Measurements from ENCODE around the gene OSBPL6. TPM values are rescaled to one million over a fixed set of nuclear protein-coding genes. Genes with fewer than 3 reads are reported as not detected.

OSBPL6 gene
- total and polyA plus RNA-seq, 10 of the 15 experiments (the other 5 are each of a cell fraction or from before 2014, with no cell fraction given), result 0.01 to 0.08 (median 0.03) TPM; not detected in 5

- no peak for TF ChIP-seq MEF2A (IDR thresholded peaks at IDR 0.05; ENCODE audit: insufficient read depth, low read depth, low read length)
- no peak for TF ChIP-seq STAT3 (IDR thresholded peaks at IDR 0.05; ENCODE audit: low read depth, low read length)
- TF ChIP-seq TAF1 (IDR thresholded peaks at IDR 0.05; ENCODE audit: borderline replicate concordance, low read depth, low read length), result 0 out of 2 replicates have a peak, but pooled peaks have one; percentile 36
- no peak for TF ChIP-seq MYB (IDR thresholded peaks at IDR 0.05; ENCODE audit: borderline replicate concordance, low read depth, low read length)
- no peak for TF ChIP-seq ZNF274 (IDR thresholded peaks at IDR 0.05; ENCODE audit: insufficient read depth, insufficient read length)
- no peak for TF ChIP-seq YBX1 (IDR thresholded peaks at IDR 0.05)
- TF ChIP-seq EED (IDR thresholded peaks at IDR 0.05; ENCODE audit: low read depth), result no peak
- no peak for TF ChIP-seq ATF7 (IDR thresholded peaks at IDR 0.05; ENCODE audit: low read depth)
- TF ChIP-seq RAD51 (IDR thresholded peaks at IDR 0.05), result no peak
- TF ChIP-seq MTA3 (IDR thresholded peaks at IDR 0.05; ENCODE audit: borderline replicate concordance, low read length), result no peak
- no peak for TF ChIP-seq MAX (IDR thresholded peaks at IDR 0.05; ENCODE audit: low read depth, low read length)
- TF ChIP-seq SMARCA5 (IDR thresholded peaks at IDR 0.05), result no peak
- TF ChIP-seq HCFC1 (IDR thresholded peaks at IDR 0.05; ENCODE audit: low read length), result peak; percentile 21; the same call in 1 of the 2 replicates
- no peak for TF ChIP-seq IRF5 (IDR thresholded peaks at IDR 0.05; ENCODE audit: borderline replicate concordance)
- no peak for TF ChIP-seq TCF7 (IDR thresholded peaks at IDR 0.05; ENCODE audit: borderline replicate concordance)
- TF ChIP-seq NBN (IDR thresholded peaks at IDR 0.05), result peak; percentile 17
- peak; percentile 53; the same call in 1 of the 2 replicates for TF ChIP-seq TCF12 (IDR thresholded peaks at IDR 0.05; ENCODE audit: low read depth, low read length)
- no peak for TF ChIP-seq KAT2A (conservative IDR thresholded peaks at IDR 0.05; ENCODE audit: control insufficient read depth, low read depth, low read length)
- TF ChIP-seq RB1 (IDR thresholded peaks at IDR 0.05; ENCODE audit: borderline replicate concordance), result peak; percentile 72; the same call in 1 of the 2 replicates
- TF ChIP-seq NR2C2 (IDR thresholded peaks at IDR 0.05; ENCODE audit: borderline replicate concordance, control insufficient read depth, insufficient read length, low read depth), result no peak
- TF ChIP-seq BHLHE40 (IDR thresholded peaks at IDR 0.05; ENCODE audit: borderline replicate concordance in 1 of 2, low read depth in 2 of 2, low read length in 1 of 2), result no peak
- no peak; the same call in 1 of the 2 replicates for TF ChIP-seq PKNOX1 (IDR thresholded peaks at IDR 0.05)
- TF ChIP-seq RCOR1 (conservative IDR thresholded peaks at IDR 0.05; ENCODE audit: low read depth, low read length), result no peak
- TF ChIP-seq NFYB (IDR thresholded peaks at IDR 0.05; ENCODE audit: insufficient read depth, low read depth, low read length), result no peak
- no peak for TF ChIP-seq ZSCAN29 (IDR thresholded peaks at IDR 0.05)
- no peak for TF ChIP-seq SMAD5 (IDR thresholded peaks at IDR 0.05; ENCODE audit: low read depth)
These were observed 256.1 kb downstream of the OSBPL6 start (continued) for GRCh38 chr2:178450524-178450773.
